SK-N-SH treated with all-trans-retinoic acid at 6 μM for 48 hours (cell line): ENCODE data around the gene TULP1.
A peak's percentile ranks its signal among the peaks of the same experiment; 100 is the strongest.

ENCODE experiments used
- ATAC-seq: fragments of 200-7000 bp; cut with Tn5 transposase; 3 replicates; pipeline ENCODE4 v1.9.1; 2020; ENCODE audit warnings: mild to moderate bottlenecking, moderate library complexity
- BACH2 ChIP-seq: fragments of 250-450 bp; sonication (Bioruptor Pico); IDR thresholded peaks from 2 replicates; pipeline ENCODE4 v1.9.0; 2021; ENCODE audit warnings: mild to moderate bottlenecking, borderline replicate concordance
- CSDC2 ChIP-seq: fragments of 250-450 bp; sonication (Bioruptor Pico); IDR thresholded peaks from 2 replicates; pipeline ENCODE4 v1.5.0; 2020; ENCODE audit warnings: mild to moderate bottlenecking, moderate library complexity
- ESRRG ChIP-seq: fragments of 250-450 bp; sonication (Bioruptor Pico); IDR thresholded peaks from 2 replicates; pipeline ENCODE4 v1.6.1; 2021; ENCODE audit warnings: mild to moderate bottlenecking
- GLIS3 ChIP-seq: fragments of 250-450 bp; sonication (Bioruptor Pico); IDR thresholded peaks from 2 replicates; pipeline ENCODE4 v1.5.0; 2020; ENCODE audit warnings: mild to moderate bottlenecking, moderate library complexity
- ISL1 ChIP-seq: fragments of 250-450 bp; sonication (Bioruptor Pico); IDR thresholded peaks from 2 replicates; pipeline ENCODE4 v2.1.2; 2022; ENCODE audit warnings: mild to moderate bottlenecking, moderate library complexity
- OSR1 ChIP-seq: fragments of 250-450 bp; sonication (Bioruptor Pico); IDR thresholded peaks from 2 replicates; pipeline ENCODE4 v1.8.0; 2022; ENCODE audit warnings: moderate library complexity, mild to moderate bottlenecking, inconsistent platforms
- PPARA ChIP-seq: fragments of 250-450 bp; sonication (Bioruptor Pico); IDR thresholded peaks from 2 replicates; pipeline ENCODE4 v1.5.0; 2020; ENCODE audit warnings: mild to moderate bottlenecking, borderline replicate concordance
- RARB ChIP-seq: fragments of 250-450 bp; sonication (Bioruptor Pico); IDR thresholded peaks from 2 replicates; pipeline ENCODE4 v1.8.0; 2021; ENCODE audit warnings: mild to moderate bottlenecking, moderate library complexity
- TCF4 ChIP-seq: fragments of 250-450 bp; sonication (Bioruptor Pico); IDR thresholded peaks from 2 replicates; pipeline ENCODE4 v1.8.0; 2021; ENCODE audit warnings: mild to moderate bottlenecking, moderate library complexity, borderline replicate concordance
- TOX ChIP-seq: fragments of 250-450 bp; sonication (Bioruptor Pico); IDR thresholded peaks from 2 replicates; pipeline ENCODE4 v1.8.0; 2021; ENCODE audit warnings: mild to moderate bottlenecking, moderate library complexity, borderline replicate concordance
- ZC3H10 ChIP-seq: fragments of 250-450 bp; sonication (Bioruptor Pico); IDR thresholded peaks from 2 replicates; pipeline ENCODE4 v1.5.1; 2021; ENCODE audit warnings: mild to moderate bottlenecking, moderate library complexity
- ZFP3 ChIP-seq: fragments of 250-450 bp; sonication (Bioruptor Pico); IDR thresholded peaks from 2 replicates; pipeline ENCODE4 v1.5.0; 2020; ENCODE audit warnings: mild to moderate bottlenecking, moderate library complexity
- ZNF565 ChIP-seq: fragments of 450-650 bp; formaldehyde crosslinking; conservative IDR thresholded peaks from 2 replicates; pipeline ENCODE4 v1.5.0; 2020; ENCODE audit warnings: low read depth, mild to moderate bottlenecking, moderate library complexity
- ZNF70 ChIP-seq: fragments of 450-650 bp; formaldehyde crosslinking; IDR thresholded peaks from 2 replicates; pipeline ENCODE4 v1.5.0; 2020; ENCODE audit warnings: mild to moderate bottlenecking, moderate library complexity
- ZNF8 ChIP-seq: fragments of 450-650 bp; formaldehyde crosslinking; IDR thresholded peaks from 2 replicates; pipeline ENCODE4 v1.5.0; 2020; ENCODE audit warnings: mild to moderate bottlenecking, moderate library complexity
- TF ChIP-seq, protein P1 (sequence below): fragments of 250-450 bp; sonication (Bioruptor Pico); IDR thresholded peaks from 2 replicates; pipeline ENCODE4 v1.8.0; 2020; ENCODE audit warnings: mild to moderate bottlenecking, moderate library complexity, borderline replicate concordance
- TF ChIP-seq, protein P2 (sequence below): fragments of 250-450 bp; sonication (Bioruptor Pico); IDR thresholded peaks from 2 replicates; pipeline ENCODE4 v1.5.1; 2020; ENCODE audit warnings: low read depth, mild to moderate bottlenecking, moderate library complexity
- TF ChIP-seq, protein P3 (sequence below): fragments of 250-450 bp; sonication (Bioruptor Pico); IDR thresholded peaks from 2 replicates; pipeline ENCODE4 v1.8.0; 2021; ENCODE audit warnings: low read depth, mild to moderate bottlenecking, moderate library complexity, borderline replicate concordance
- TF ChIP-seq, protein P4 (sequence below): fragments of 250-450 bp; sonication (Bioruptor Pico); IDR thresholded peaks from 2 replicates; pipeline ENCODE4 v1.5.0; 2020; ENCODE audit warnings: mild to moderate bottlenecking, moderate library complexity

TULP1 gene

DNA sequence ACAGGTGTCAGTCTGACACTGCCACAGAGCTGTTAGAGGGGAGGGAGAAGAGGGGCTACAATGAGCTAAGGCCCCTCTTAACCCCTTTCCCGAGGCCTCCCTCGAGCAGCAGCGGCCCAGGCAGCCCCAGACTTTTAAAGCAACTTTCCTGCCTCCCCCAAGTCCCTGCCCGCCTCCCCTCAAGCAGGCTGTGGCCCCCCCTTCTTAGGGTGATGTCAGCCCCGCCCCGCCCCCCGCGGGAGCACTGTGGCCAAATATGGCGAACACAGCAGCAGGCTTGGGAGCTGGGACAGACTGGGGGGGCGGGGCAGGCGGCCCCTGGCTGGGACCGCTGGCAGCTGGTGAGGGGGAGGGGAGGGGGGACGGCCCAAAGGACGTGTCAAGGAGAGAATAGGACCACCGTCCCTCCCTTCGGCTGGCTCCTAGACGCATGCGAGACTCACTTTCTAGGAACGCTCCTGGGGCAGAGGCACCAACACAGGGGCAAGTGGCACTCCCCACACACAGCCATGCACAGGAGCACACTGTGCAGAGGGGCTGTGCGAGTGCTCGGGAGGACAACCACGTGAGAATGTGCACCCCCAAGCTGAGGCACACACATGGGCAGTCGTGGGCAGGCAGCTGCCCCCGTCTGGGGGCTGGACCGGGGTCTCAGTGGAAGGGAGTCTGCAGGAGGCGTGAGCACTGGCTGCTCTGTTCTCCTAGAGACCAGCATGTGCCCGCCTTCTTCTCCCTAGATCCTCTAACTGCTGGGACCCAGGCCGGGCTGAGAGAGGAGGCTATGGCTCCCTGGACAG, 22.5 kb downstream of the TULP1 start (continued):
- TF ChIP-seq ZFP3 (CRISPR knock-in tag) = no peak
- no peak for TF ChIP-seq ISL1 (CRISPR knock-in tag)
- TF ChIP-seq ZNF565 (CRISPR knock-in tag) = no peak
- TF ChIP-seq GLIS3 (CRISPR knock-in tag) = no peak
- TF ChIP-seq ZC3H10 (CRISPR knock-in tag) = no peak
- TF ChIP-seq, protein P1, sequence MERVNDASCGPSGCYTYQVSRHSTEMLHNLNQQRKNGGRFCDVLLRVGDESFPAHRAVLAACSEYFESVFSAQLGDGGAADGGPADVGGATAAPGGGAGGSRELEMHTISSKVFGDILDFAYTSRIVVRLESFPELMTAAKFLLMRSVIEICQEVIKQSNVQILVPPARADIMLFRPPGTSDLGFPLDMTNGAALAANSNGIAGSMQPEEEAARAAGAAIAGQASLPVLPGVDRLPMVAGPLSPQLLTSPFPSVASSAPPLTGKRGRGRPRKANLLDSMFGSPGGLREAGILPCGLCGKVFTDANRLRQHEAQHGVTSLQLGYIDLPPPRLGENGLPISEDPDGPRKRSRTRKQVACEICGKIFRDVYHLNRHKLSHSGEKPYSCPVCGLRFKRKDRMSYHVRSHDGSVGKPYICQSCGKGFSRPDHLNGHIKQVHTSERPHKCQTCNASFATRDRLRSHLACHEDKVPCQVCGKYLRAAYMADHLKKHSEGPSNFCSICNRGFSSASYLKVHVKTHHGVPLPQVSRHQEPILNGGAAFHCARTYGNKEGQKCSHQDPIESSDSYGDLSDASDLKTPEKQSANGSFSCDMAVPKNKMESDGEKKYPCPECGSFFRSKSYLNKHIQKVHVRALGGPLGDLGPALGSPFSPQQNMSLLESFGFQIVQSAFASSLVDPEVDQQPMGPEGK (CRISPR knock-in tag) = no peak

- no peak for ATAC-seq
- TF ChIP-seq GLIS3 (CRISPR knock-in tag) (no peak), ZC3H10 (CRISPR knock-in tag) (no peak), CSDC2 (CRISPR knock-in tag) (no peak), ISL1 (CRISPR knock-in tag) (no peak), TOX (no peak), ESRRG (no peak), OSR1 (CRISPR knock-in tag) (no peak), RARB (CRISPR knock-in tag) (no peak), ZNF565 (CRISPR knock-in tag) (no peak), BACH2 (CRISPR knock-in tag) (no peak), TCF4 (CRISPR knock-in tag) (no peak), PPARA (CRISPR knock-in tag) (no peak), ZFP3 (CRISPR knock-in tag) (no peak)
- TF ChIP-seq, protein P2, sequence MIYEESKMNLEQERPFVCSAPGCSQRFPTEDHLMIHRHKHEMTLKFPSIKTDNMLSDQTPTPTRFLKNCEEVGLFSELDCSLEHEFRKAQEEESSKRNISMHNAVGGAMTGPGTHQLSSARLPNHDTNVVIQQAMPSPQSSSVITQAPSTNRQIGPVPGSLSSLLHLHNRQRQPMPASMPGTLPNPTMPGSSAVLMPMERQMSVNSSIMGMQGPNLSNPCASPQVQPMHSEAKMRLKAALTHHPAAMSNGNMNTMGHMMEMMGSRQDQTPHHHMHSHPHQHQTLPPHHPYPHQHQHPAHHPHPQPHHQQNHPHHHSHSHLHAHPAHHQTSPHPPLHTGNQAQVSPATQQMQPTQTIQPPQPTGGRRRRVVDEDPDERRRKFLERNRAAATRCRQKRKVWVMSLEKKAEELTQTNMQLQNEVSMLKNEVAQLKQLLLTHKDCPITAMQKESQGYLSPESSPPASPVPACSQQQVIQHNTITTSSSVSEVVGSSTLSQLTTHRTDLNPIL (CRISPR knock-in tag) = no peak
- TF ChIP-seq, protein P3, sequence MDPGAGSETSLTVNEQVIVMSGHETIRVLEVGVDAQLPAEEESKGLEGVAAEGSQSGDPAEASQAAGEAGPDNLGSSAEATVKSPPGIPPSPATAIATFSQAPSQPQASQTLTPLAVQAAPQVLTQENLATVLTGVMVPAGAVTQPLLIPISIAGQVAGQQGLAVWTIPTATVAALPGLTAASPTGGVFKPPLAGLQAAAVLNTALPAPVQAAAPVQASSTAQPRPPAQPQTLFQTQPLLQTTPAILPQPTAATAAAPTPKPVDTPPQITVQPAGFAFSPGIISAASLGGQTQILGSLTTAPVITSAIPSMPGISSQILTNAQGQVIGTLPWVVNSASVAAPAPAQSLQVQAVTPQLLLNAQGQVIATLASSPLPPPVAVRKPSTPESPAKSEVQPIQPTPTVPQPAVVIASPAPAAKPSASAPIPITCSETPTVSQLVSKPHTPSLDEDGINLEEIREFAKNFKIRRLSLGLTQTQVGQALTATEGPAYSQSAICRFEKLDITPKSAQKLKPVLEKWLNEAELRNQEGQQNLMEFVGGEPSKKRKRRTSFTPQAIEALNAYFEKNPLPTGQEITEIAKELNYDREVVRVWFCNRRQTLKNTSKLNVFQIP = no peak
- TF ChIP-seq, protein P1 (CRISPR knock-in tag) = no peak
Measured at GRCh38 chr6:35489066-35489465, 23.6 kb downstream of the TULP1 start.

DNA sequence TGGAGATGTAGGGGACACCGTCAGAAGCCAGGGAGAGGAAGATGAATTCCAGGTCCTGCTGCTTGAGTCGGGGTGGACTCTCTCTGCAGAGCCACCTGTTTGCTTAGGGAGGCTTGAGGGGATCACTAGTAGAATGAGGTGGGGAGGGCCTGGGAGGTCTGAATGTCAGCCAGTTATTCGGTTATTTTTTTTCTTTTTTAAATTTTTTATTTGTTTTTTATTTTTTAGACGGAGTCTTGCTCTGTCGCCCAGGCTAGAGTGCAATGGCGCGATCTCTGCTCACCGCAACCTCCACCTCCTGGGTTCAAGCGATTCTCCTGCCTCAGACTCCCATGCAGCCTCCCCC, 24.2 kb downstream of the TULP1 start:
- TF ChIP-seq TOX (no peak), ZNF70 (CRISPR knock-in tag) (peak; percentile 83)
- ATAC-seq = no peak

- ATAC-seq = peak; percentile 36
- TF ChIP-seq, protein P2 (CRISPR knock-in tag) = no peak
- TF ChIP-seq, protein P4, sequence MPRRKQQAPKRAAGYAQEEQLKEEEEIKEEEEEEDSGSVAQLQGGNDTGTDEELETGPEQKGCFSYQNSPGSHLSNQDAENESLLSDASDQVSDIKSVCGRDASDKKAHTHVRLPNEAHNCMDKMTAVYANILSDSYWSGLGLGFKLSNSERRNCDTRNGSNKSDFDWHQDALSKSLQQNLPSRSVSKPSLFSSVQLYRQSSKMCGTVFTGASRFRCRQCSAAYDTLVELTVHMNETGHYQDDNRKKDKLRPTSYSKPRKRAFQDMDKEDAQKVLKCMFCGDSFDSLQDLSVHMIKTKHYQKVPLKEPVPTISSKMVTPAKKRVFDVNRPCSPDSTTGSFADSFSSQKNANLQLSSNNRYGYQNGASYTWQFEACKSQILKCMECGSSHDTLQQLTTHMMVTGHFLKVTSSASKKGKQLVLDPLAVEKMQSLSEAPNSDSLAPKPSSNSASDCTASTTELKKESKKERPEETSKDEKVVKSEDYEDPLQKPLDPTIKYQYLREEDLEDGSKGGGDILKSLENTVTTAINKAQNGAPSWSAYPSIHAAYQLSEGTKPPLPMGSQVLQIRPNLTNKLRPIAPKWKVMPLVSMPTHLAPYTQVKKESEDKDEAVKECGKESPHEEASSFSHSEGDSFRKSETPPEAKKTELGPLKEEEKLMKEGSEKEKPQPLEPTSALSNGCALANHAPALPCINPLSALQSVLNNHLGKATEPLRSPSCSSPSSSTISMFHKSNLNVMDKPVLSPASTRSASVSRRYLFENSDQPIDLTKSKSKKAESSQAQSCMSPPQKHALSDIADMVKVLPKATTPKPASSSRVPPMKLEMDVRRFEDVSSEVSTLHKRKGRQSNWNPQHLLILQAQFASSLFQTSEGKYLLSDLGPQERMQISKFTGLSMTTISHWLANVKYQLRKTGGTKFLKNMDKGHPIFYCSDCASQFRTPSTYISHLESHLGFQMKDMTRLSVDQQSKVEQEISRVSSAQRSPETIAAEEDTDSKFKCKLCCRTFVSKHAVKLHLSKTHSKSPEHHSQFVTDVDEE (CRISPR knock-in tag) = no peak
- TF ChIP-seq ZNF8 = no peak
- TF ChIP-seq, protein P1 (CRISPR knock-in tag) = no peak
- TF ChIP-seq, protein P3 = no peak
Measured at GRCh38 chr6:35487658-35488516, 24.8 kb downstream of the TULP1 start.
